ENCODE results near the gene HGF.

GRCh38 chr7:81682873-81683272 is 87.0 kb downstream of the HGF start:
- TF ChIP-seq CTCF (IDR thresholded peaks at IDR 0.05; ENCODE audit: insufficient read depth, low read length, poor library complexity, severe bottlenecking) (no peak), EZH2phosphoT487 (conservative IDR thresholded peaks at IDR 0.05; ENCODE audit: low read length) (no peak)
